T47D (cell line): Measurements from ENCODE around the gene PCYT1A.
A peak's percentile ranks its signal among the peaks of the same experiment; 100 is the strongest.
"Not testable (repeated sequence)": the region's sequence is repeated elsewhere in the genome, so short reads cannot be mapped to it uniquely, and the experiment has no call there.

ENCODE experiments used
- DNase-seq, 2 experiments: peaks; one replicate each; pipeline versions ENCODE4 v3.0.0 to v3.0.0-alpha.2; 2011 to 2012; ENCODE audit warnings: low read depth in 1 of 2, low spot score in 1 of 2
- JUND ChIP-seq: IDR thresholded peaks from 2 replicates; pipeline ENCODE4 v1.6.1; 2012; ENCODE audit warnings: low read depth
- in situ Hi-C: cut with HindIII; loops from 2 replicates; pipeline ENCODE4 v1.10.0; 2016; ENCODE audit warnings: low sequenced_read_pairs, low pct_unique_long_range_greater_than_20kb

PCYT1A gene

DNA sequence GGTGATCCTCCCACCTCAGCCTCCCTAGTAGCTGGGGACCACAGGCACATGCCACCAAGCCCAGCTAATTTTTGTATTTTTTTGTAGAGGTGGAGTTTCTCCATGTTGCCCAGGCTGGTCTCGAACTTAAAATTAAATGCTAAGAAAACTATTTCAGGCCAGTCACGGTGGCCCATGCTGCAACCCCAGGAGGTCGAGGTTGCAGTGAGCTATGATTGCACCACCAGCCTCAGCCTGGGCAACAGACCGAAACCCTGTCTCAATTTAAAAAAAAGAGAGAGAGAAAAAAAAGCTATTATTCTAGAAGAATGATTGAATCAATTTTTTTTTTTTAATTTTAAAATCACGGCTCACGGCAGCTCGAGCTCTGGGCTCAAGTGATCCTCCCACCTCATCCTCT, 66.5 kb downstream of the PCYT1A start:
- in situ Hi-C loops: no loop called here
- no peak for DNase-seq
- TF ChIP-seq JUND: no peak

DNA sequence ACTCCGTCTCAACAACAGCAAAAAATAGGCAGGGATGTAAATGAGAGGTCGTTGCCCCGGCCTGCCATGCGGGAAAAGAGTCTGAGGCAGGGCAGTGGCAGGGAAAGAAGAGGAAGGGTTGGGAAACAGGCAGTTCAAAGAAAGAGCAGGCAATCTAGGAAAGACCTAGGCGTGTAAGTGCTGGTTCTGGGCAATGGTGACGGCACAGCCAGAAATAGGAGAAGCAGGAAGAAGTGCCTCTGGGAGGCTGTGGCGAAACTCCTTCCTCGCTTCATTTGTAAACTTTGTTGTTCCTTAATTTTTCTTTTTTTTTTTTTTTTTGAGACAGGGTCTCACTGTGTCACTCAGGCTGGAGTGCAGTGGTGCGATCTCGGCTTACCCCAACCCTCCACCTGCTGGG, 66.9 kb downstream of the PCYT1A start:
- DNase-seq: no peak
- in situ Hi-C loops: no loop called here

DNA sequence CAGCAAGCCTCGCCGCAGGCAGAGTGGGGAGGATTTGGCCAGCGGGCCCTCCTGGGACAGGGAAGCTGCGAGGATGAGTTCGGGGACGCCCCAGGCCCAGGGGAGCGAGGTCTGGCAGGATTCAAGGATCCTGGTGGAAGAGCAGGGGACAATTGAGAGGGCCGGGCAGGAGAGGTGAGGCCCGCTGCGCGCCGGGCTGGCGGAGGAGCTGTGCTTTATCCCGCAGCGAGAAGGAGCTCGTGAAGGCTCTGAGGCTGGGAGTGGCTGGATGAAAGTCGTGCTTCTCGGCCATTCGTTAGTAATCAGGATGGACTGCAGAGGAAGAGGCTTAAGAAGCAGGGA, 67.6 kb downstream of the PCYT1A start:
- DNase-seq: no peak
- TF ChIP-seq JUND: no peak
- in situ Hi-C loops: no loop called here

More for the DNA sequence above, 66.9 kb downstream of the PCYT1A start:
- no peak for TF ChIP-seq JUND

- in situ Hi-C loops: no loop called here
- DNase-seq: peak in 1 of 2 experiments; percentile 47
- TF ChIP-seq JUND: no peak
Observed at GRCh38 chr3:196219194-196219969, 68.1 kb downstream of the PCYT1A start.

- in situ Hi-C loops: no loop called here
- TF ChIP-seq JUND: no peak
- peak; percentile 75 to 89 for DNase-seq
Observed at GRCh38 chr3:196218155-196218712, 69.3 kb downstream of the PCYT1A start.

GRCh38 chr3:196217307-196218154, 70.0 kb downstream of the PCYT1A start:
- no peak for DNase-seq
- in situ Hi-C loops: no loop called here
- TF ChIP-seq JUND: no peak

DNA sequence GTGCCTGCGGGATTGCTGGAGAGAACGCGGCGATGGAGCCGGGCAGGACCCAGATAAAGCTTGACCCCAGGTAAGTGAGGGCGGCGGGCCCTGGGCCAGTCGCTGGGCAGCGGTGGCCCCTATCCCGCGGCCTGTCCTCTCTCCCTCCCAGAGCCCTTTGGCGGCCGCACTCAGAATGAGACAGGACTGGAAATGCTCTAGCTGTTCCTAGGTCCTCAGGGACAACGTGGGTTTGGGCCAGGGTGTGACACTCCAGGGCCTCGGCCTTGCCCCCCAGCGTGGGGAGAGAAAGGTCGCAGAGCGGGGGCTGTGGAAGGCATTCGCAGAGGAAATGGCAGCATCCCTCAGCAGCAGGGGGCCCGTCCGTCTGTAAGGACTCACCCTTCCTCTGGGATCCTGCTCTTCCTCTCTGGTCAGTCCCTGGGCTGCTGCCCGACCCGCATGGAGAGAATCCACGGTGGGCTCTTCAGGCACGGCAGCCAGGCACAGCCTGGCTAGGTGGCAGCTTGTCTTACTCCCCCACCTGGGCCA, 70.8 kb downstream of the PCYT1A start:
- TF ChIP-seq JUND: no peak
- in situ Hi-C loops: no loop called here
- no peak for DNase-seq

- in situ Hi-C loops: no loop called here
- no peak for DNase-seq
- no peak for TF ChIP-seq JUND
Observed at GRCh38 chr3:196216089-196216564, 71.4 kb downstream of the PCYT1A start, which contains the start of gene SLC51A. Gene SLC51A (plus strand): TSS chr3:196216534. CDS start chr3:196216713, 179 bp downstream.

DNA sequence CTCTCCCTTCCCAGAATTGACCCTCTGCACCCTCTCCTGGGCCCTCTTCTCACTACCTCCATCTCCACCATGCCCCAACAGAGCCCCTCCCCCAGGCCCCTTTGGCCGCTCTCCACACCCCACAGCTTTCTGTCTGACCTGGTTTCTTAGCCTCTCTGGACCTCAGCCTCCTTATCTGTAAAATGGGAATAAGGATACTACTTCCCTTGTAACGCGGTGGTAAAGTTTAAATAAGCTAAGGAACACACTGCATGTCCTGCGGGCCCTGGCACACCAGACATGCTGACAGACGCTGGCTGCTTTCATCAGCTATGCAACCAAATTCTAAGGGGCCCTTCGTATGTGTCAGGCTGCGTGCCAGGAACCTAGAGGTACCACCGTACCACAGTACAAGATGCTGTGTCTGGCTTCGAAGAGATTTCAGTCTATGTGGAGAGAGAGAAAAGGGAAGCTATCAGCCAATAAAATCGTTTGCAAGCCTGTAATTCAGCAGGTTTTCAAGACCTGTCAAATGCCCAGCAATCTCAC, 72.0 kb downstream of the PCYT1A start:
- DNase-seq: no peak
- no peak for TF ChIP-seq JUND
- in situ Hi-C loops: no loop called here

DNA sequence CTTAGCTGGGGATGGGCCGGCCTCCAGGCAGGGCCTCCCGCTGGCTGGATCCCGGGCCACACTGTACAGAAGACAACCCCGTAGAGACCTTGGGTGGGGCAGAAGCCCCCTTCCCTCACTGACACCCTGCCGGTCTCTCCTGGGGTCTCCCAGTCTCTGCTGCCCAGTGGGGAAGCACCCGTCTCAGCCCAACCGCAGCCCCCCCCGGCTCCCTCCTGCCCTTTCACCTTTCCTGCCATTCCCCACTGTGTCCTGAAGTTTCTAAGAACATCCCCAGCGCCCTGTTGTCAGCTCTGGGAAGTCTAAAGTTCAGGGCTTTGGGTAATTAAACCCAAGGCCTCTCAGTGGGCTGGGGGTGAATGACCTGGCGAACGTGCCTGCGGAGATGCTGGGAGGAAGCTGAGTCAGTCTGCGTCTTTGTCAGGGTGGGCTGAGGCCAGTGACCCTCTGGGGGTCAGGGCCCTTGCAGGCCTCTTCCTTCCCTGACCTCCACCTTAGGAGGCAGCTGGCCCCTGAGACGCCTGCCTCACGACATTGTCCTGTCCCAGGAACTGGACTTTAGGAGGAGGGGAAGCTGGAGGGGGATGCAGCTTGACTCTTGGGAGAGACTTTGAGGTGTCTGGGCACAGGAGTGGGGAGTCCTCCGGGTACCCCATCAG, 72.6 kb downstream of the PCYT1A start:
- no peak for TF ChIP-seq JUND
- in situ Hi-C loops: no loop called here
- DNase-seq: no peak

- no peak for TF ChIP-seq JUND
- DNase-seq: no peak
- in situ Hi-C loops: no loop called here
Observed at GRCh38 chr3:196210673-196211556, 76.6 kb downstream of the PCYT1A start, which contains the start of gene ZDHHC19. Gene ZDHHC19 (minus strand): TSS chr3:196211400. CDS start chr3:196211315, 85 bp downstream.

GRCh38 chr3:196209944-196210672, 77.4 kb downstream of the PCYT1A start:
- DNase-seq, in situ Hi-C loops: not testable (repeated sequence)
